IPS-20b (cell line): ENCODE results near the gene TAL1.

Experiments
- H3K27ac ChIP-seq: one replicate; pipeline ENCODE4 v1.5.1; 2013; ENCODE audit warnings: low read length
- H3K27me3 ChIP-seq: 2 replicates; pipeline ENCODE4 v1.6.1; 2013; ENCODE audit warnings: mild to moderate bottlenecking, low read length, inconsistent platforms; ENCODE audit not compliant: insufficient read depth
- H3K36me3 ChIP-seq: 2 replicates; pipeline ENCODE4 v1.6.1; 2013; ENCODE audit warnings: low read depth, mild to moderate bottlenecking, inconsistent platforms, low read length, moderate library complexity; ENCODE audit not compliant: insufficient read depth
- H3K4me1 ChIP-seq: 2 replicates; pipeline ENCODE4 v1.6.1; 2013; ENCODE audit warnings: mild to moderate bottlenecking, control low read depth, inconsistent platforms, low read length, moderate library complexity; ENCODE audit not compliant: insufficient read depth
- H3K4me3 ChIP-seq: 2 replicates; pipeline ENCODE4 v1.5.1; 2013; ENCODE audit warnings: mild to moderate bottlenecking, low read length, inconsistent platforms
- H3K9ac ChIP-seq: 2 replicates; pipeline ENCODE4 v1.6.1; 2013; ENCODE audit warnings: low read depth, mild to moderate bottlenecking, inconsistent platforms, low read length, moderate library complexity
- H3K9me3 ChIP-seq: 2 replicates; pipeline ENCODE4 v1.6.1; 2013; ENCODE audit warnings: mild to moderate bottlenecking, low read depth, low read length, inconsistent platforms; ENCODE audit not compliant: insufficient read depth

The TAL1 gene

DNA sequence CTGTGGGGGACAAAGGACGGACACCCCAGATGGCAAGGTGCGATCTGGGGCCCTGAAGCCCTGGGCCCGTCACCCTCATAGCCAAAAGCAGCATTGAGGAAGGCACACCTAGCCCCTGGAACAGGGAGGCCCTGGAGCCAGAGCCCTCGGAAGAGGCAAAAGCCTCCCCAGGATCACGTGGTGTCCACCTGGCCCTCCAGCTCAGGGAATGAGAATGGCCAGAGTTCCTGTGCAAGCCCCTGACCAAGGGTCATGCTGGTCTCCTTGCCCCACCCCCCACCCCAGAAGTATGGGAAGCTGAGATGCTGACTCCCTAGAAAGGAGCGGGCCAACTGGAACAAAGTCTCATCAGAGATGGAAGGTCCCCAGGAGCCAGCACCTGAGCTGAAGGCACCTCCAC lies 41.2 kb downstream of the TAL1 start:
- Histone ChIP-seq H3K4me3 (no peak overlapping the region), H3K27me3 (peaks cover 27% of the 10 kb centered on the region), H3K36me3 (no peaks in the 10 kb centered on the region), H3K27ac (no peak overlapping the region), H3K9me3 (no peaks in the 10 kb centered on the region), H3K4me1 (peaks cover 7% of the 10 kb centered on the region), H3K9ac (no peak overlapping the region)

DNA sequence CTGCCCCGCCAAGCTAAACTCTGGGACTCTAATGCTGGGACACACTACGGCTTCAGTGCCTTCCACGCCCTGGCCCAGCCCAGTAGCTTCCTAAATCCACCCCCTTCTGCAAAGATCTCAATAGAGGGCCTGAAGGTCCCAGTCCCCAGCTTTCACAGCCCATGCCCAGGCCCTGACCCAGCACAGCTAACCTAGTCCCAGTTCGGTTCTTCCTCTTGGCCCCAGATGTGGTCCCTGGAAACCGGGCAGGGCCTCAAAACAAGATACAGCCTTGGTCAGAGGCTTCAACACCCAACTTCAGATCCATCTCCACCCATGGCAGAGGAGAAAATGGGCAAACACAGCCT lies 41.5 kb downstream of the TAL1 start:
- no peak overlapping the region for H3K27ac ChIP-seq
- no peaks in the 10 kb centered on the region for H3K9me3 ChIP-seq
- peaks cover 7% of the 10 kb centered on the region for H3K4me1 ChIP-seq
- H3K36me3 ChIP-seq, result no peaks in the 10 kb centered on the region
- H3K9ac ChIP-seq, result no peak overlapping the region; the same call in 1 of the 2 replicates
- no peak overlapping the region for H3K4me3 ChIP-seq
- H3K27me3 ChIP-seq, result peaks cover 27% of the 10 kb centered on the region

DNA sequence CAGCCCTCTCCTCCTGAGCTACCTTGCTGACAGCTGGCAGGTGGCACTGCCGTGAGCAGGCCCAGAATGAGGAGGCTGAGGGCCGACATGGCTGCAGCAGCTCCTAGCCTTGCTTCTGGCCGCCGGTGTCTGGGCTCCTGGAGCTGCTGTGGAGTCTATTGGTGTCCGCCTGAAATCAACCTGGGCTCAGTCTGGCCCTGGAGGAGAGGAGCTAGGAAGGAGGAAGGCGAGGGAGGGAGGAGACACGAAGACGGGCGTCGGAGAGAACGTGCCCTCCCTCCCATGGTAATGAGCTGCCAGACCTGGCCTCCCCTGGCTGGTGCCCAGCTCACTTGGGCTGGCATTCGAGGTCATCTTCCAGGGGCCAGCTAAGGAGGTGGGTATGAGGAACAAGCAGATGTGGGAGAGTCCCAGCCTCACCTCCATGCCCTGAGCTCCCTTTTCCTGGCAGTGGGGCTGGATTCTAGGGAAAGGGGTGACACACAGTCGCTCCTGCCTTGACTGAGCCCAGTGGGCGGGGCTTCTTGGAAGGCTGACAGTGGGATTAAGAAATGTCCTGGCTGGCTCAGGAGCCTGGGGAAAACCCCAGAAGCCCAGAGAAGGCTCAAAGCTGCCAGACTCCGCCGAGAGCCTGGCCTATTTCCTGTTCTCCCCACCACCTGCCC lies 42.0 kb downstream of the TAL1 start, which contains the start of gene PDZK1IP1:
Gene PDZK1IP1 (minus strand): TSS at position 193 of the 665 bp plus-strand sequence. CDS start 104 bp downstream, at position 89.
- Histone ChIP-seq H3K27me3 (peaks cover 23% of the 10 kb centered on the region), H3K4me1 (peaks cover 7% of the 10 kb centered on the region), H3K27ac (no peak within 1 kb of the TSS), H3K9me3 (no peaks in the 10 kb centered on the region), H3K4me3 (no peak within 1 kb of the TSS), H3K9ac (no peak within 1 kb of the TSS; the same call in 1 of the 2 replicates), H3K36me3 (no peaks in the 10 kb centered on the region)

DNA sequence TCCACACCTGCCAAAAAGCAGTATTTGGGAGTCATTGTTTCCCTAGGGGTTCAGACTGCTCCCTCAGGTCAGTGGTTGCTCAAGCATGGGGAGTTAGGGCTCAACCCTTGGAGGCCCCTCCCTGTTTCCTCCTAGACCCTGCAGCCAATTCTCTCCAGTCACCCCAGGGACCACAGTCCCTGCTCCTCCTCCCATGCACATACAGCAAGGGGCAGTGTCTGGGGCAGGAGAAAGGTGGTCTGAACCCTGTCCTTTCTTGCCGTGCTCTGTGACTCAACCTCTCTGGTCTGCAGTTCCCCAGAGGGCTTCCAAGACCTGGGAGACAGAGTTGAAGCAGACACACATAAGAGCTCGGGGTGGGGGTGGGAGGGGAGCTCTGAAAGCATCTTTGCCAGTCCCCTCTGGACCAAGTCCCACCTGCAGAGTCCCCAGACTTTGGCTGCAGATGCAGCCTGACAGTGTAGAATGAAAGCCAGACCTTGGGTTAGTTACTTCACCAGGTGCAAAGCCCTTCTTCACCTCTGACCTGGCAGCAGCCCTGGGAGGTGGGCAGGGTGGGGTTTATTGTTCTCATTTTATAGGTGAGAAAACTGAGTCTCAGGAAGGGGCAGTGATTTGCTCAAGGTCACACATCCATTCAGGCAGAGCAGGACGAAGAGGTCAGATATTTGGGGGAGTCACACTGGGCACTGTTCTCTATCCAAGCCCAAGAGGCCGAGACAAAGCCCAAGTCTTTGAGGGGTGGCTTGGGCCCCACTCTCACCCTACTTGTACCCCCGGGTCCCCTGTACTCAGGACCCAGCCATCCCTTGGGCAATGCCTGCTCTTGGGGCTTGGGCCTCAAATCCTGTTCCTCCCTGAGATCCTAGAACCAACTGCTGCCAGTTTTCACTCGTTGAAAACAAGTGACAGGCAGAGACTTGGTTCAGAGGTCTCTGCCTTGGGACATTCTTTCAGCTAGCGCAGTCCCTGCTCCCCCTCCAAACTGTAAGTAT lies 42.9 kb downstream of the TAL1 start:
- Histone ChIP-seq H3K27me3 (peaks cover 14% of the 10 kb centered on the region), H3K4me1 (peaks cover 7% of the 10 kb centered on the region), H3K9me3 (no peaks in the 10 kb centered on the region), H3K27ac (no peak overlapping the region), H3K9ac (no peak overlapping the region), H3K36me3 (no peaks in the 10 kb centered on the region), H3K4me3 (no peak overlapping the region)

DNA sequence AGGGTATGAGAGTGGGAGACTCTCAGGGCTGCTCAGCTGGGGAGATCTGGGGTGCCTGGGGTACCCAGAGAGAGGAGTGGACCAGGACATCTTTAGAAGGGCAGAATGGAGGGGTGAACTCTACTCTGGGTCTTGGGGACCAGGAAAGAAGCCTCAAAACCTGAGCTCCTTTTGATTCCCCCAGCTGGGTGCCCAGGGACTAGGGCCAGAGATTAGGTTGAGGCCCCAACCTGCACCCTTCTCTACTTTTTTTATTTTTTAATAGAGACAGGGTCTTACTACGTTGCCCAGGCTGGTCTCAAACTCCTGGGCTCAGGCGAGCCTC lies 44.1 kb downstream of the TAL1 start:
- Histone ChIP-seq H3K9me3 (no peaks in the 10 kb centered on the region), H3K27me3 (peaks cover 8% of the 10 kb centered on the region; the same call in 1 of the 2 replicates), H3K4me1 (peaks cover 7% of the 10 kb centered on the region), H3K27ac (no peak overlapping the region), H3K4me3 (no peak overlapping the region), H3K36me3 (no peaks in the 10 kb centered on the region), H3K9ac (no peak overlapping the region)

DNA sequence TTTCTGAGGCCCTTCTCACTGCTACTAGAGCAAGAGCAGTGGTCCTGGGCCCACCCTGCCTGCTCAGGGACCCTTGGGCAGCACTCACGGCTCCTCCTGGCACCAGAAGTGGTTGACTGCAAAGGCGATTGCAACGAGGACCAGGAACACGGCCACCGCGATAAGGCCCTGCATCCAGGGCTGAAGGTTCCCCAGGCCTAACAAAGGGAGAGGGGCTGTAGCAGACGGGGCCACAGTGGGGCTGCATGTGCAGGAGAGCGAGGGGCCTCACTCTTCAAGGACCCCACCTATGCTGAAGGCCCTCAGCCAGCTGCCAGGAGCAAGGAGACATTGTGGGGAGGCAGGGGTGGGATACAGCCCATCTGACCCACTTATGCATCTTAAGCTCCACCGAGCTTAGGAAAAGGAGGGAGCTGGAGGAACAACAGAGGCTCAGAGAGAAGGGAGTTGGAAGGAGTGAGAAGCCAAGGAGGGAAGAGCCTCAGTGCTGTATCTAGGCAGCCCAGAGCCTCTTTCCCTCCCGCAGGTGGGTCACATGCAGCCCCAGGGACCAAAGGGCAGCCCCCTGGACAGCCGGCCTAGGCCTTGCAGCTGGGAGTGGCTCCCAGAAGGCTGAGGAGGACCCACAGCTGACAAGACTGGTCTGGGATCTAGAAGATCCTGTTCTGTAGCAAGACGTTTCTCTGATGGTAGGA lies 44.6 kb downstream of the TAL1 start:
- Histone ChIP-seq H3K9ac (no peak overlapping the region), H3K27me3 (peaks cover 8% of the 10 kb centered on the region; the same call in 1 of the 2 replicates), H3K9me3 (no peaks in the 10 kb centered on the region), H3K27ac (no peak overlapping the region), H3K4me3 (no peak overlapping the region), H3K36me3 (no peaks in the 10 kb centered on the region), H3K4me1 (peaks cover 3% of the 10 kb centered on the region; the same call in 1 of the 2 replicates)

DNA sequence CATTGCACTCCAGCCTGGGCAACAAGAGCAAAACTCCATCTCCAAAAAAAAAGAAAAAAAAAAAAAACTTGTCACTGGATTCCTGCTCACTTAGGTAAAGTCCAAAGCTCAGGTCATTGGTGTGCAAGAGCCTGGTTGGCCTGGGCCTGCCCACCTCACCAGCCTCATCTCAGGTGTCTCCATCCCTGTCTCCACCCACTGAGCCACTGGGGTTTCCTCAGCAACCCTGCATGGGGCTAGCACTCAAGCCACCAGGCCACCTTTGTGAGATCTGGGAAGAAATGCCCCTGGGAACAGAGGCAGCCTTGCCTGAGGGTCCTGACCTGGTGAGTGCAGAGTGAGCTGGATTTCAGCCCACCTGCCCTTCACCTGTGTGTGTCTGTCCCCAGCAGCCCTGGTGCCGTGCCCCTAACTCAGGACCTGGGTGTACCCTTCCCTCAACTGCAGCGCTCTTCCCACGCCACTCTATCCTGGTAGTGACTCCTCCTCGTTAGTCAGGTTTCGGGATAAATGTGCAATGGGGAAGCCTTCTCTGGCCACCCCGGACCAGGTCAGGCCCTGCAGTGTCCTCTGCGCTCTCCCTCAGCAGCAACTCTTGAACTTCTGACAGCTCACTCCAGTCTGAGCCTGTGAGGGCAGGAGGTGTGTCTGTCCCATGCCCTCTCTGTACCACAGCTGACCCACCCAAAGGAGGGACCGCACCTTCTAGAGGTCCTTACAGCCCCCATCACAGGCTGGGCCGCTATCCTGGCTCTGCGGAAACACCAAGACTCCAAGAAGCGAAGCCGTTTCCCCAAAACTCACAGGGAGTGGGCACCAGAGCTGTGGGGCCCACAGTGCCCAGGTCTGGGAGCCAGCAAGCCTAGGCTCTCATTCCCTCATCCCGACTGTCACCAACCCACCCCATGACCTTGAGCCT lies 45.5 kb downstream of the TAL1 start:
- H3K4me3 ChIP-seq, result no peak overlapping the region
- H3K9me3 ChIP-seq, result no peaks in the 10 kb centered on the region
- H3K4me1 ChIP-seq, result peaks cover 1% of the 10 kb centered on the region; the same call in 1 of the 2 replicates
- no peaks in the 10 kb centered on the region for H3K36me3 ChIP-seq
- H3K27me3 ChIP-seq, result peaks cover 7% of the 10 kb centered on the region
- no peak overlapping the region for H3K9ac ChIP-seq
- H3K27ac ChIP-seq, result no peak overlapping the region

DNA sequence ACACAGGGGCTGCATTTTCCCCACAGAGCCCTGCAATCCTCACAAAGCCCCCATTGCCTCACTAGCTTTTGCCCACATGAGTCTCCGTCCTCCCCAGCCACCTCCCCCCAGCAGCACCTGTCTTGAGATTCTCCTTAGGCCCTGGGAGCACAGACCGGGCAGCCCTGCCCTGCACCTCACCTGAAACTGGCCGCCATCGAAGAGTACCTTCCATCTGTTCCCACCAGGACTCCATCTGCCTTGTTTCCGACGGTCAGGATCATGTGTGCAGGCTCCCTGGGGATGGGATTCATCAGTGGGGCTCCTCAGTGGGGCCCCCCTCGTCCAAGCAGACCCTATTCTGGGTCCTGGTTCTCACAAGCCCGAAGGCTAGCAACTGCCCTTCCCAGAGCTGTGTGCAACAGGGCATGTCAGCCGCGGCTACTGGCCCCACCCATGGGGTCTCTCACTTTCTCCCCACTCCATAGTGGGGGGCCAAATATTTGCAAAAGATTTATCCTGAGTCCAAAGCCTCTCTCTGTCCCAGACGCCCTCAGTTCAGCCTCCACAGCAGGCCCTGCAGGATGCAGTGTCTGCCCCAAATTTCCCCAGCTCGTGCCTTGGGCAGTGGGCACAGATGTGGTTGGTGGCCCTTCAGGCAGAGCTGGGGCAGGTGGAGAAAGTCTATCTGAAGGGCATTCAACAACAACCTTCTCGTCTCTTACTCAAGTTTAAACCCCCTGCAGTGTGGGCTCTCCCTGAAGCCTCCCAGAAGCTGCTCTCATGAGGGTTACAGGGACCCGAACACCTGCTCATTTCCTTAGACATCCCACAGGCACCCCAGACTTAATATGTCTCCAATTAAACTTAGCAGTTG lies 47.0 kb downstream of the TAL1 start:
- peaks cover 18% of the 10 kb centered on the region for H3K27me3 ChIP-seq
- no peaks in the 10 kb centered on the region for H3K9me3 ChIP-seq
- H3K4me1 ChIP-seq, result no peaks in the 10 kb centered on the region
- H3K9ac ChIP-seq, result no peak overlapping the region
- no peaks in the 10 kb centered on the region for H3K36me3 ChIP-seq
- H3K27ac ChIP-seq, result no peak overlapping the region
- H3K4me3 ChIP-seq, result no peak overlapping the region

DNA sequence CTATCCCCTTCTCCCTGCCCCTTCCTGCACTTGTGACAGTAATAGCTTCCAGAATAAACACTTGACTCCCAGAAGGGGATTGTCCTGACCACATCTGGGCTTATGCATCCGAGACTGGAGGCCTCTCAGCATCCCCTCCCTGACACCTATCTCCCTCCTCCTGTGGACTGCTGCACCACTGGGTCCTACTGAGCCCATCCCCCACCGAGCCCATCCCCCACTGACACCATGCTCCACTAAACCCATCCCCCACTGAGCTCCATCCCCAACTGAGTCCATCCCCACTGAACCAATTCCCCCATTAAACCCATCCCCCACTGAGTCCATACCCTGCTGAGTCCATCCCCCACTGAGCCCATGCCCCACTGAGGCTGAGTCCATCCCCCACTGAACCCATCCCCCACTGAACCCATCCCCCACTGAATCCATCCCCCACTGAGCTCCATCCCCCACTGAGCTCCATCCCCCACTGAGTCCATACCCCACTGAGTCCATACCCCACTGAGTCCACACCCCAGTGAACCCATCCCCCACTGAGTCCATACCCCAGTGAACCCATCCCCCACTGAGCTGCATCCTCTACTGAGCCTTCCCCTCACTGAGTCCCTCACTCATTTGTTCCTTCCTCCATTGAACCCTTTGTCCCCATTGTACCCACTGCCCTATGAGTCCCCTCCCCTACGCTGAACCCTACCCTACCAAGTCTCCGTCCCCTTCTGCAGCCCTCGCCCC lies 47.8 kb downstream of the TAL1 start:
- H3K27me3 ChIP-seq, result peaks cover 26% of the 10 kb centered on the region
- no peaks in the 10 kb centered on the region for H3K9me3 ChIP-seq
- H3K4me3 ChIP-seq, result no peak overlapping the region
- H3K36me3 ChIP-seq, result no peaks in the 10 kb centered on the region
- H3K9ac ChIP-seq, result no peak overlapping the region
- no peak overlapping the region for H3K27ac ChIP-seq
- H3K4me1 ChIP-seq, result no peaks in the 10 kb centered on the region
